HFFc6 (cell line): ENCODE results near the gene PTPRM. TPM values are rescaled to one million over a fixed set of nuclear protein-coding genes. Genes with fewer than 3 reads are reported as not detected.

Source experiments
- DNase-seq: peaks from one replicate; pipeline ENCODE4 v3.0.0-alpha.2; 2018
- H3K27ac Mint-ChIP-seq: 2 replicates; pipeline ENCODE4 v1.8.0; 2020; ENCODE audit warnings: mild to moderate bottlenecking, mixed read lengths
- H3K27me3 Mint-ChIP-seq: 2 replicates; pipeline ENCODE4 v1.8.0; 2021; ENCODE audit warnings: mild to moderate bottlenecking, moderate library complexity, mixed read lengths; ENCODE audit not compliant: insufficient read depth
- H3K36me3 Mint-ChIP-seq: 2 replicates; pipeline ENCODE4 v1.8.0; 2021; ENCODE audit warnings: low read depth, mixed read lengths
- H3K4me1 Mint-ChIP-seq: 2 replicates; pipeline ENCODE4 v1.8.0; 2020; ENCODE audit warnings: low read depth, mixed read lengths
- H3K4me3 Mint-ChIP-seq: 2 replicates; pipeline ENCODE4 v1.8.0; 2020; ENCODE audit warnings: mild to moderate bottlenecking, moderate library complexity, mixed read lengths
- H3K9me3 Mint-ChIP-seq: 2 replicates; pipeline ENCODE4 v1.8.0; 2020; ENCODE audit warnings: mild to moderate bottlenecking, mixed read lengths
- total RNA-seq, 6 experiments: library from RNA; stranded (reverse); fragmentation: NEBNext Ultra II Directional; extraction: Animal tissue kit (Norgen Biotek cat#: 25700); gene quantifications; 2 replicates in 1 of 6; 3 replicates in 5 of 6; pipeline ENCODE4 v1.2.3, GENCODE V29; 2021
- TF ChIP-seq, protein P1 (sequence below): fragments of 200-600 bp; sonication (generic); IDR thresholded peaks from 2 replicates; pipeline ENCODE4 v1.5.0; 2021; ENCODE audit warnings: antibody characterized with exemption, mild to moderate bottlenecking

Gene PTPRM
- total RNA-seq, 6 experiments from 2014 or later, result 39.4 to 49.8 (median 43.8) TPM

DNA sequence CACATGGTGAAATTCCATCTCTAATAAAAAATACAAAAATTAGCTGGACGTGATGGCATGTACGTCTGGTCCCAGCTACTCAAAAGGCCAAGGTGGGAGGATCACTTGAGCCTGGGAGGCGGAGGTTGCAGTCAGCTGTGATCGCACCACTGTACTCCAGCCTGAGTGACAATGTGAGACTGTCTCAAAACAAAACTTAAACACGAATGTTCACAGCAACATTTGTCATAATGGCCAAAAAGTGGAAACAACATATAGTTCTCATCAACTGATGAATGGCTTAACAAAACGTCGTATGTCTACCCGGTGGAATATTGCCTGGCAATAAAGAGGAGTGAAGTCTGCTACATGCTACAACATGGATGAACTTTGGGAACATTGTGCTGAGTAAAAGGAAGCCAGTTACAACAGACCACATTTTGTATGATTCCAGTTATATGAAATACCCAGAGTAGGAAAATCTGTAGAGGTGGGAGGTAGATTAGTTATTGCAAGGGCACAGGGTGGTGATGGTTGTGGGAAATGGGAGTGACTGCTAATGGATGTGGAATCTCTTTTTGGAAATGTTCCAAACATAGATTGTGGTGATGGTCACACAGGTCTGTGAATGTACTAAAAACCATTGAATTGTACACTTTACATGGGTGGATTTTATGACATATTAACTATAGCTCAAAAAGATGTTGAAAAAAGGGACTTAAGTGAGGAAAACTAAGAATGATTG, 478.2 kb downstream of the PTPRM start:
- no peaks in the 10 kb centered on the region for H3K9me3 Mint-ChIP-seq
- peaks cover 15% of the 10 kb centered on the region for H3K4me1 Mint-ChIP-seq
- no peaks in the 10 kb centered on the region for H3K36me3 Mint-ChIP-seq
- H3K4me3 Mint-ChIP-seq, result no peak overlapping the region
- no peak for DNase-seq
- no peak overlapping the region for H3K27ac Mint-ChIP-seq
- no peaks in the 10 kb centered on the region for H3K27me3 Mint-ChIP-seq
- TF ChIP-seq, protein P1, sequence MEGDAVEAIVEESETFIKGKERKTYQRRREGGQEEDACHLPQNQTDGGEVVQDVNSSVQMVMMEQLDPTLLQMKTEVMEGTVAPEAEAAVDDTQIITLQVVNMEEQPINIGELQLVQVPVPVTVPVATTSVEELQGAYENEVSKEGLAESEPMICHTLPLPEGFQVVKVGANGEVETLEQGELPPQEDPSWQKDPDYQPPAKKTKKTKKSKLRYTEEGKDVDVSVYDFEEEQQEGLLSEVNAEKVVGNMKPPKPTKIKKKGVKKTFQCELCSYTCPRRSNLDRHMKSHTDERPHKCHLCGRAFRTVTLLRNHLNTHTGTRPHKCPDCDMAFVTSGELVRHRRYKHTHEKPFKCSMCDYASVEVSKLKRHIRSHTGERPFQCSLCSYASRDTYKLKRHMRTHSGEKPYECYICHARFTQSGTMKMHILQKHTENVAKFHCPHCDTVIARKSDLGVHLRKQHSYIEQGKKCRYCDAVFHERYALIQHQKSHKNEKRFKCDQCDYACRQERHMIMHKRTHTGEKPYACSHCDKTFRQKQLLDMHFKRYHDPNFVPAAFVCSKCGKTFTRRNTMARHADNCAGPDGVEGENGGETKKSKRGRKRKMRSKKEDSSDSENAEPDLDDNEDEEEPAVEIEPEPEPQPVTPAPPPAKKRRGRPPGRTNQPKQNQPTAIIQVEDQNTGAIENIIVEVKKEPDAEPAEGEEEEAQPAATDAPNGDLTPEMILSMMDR, result no peak

DNA sequence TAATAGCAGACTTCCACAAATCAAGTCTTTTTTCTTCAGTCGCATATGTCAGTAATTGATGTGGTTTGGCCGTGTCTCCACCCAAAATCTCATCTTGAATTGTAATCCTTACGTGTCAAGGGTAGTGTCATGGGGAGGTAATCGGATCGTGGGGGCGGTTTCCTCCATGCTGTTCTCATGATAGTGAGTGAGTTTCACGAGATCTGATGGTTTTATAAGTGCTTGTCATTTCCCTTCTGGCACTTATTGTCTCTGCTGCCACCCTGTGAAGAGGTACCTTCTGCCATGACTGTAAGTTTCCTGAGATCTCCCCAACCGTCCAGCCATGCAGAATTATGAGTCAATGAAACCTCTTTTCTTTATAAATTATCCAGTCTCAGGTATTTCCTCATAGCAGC, 478.8 kb downstream of the PTPRM start:
- Mint-ChIP-seq H3K9me3 (no peaks in the 10 kb centered on the region), H3K27me3 (no peaks in the 10 kb centered on the region), H3K36me3 (no peaks in the 10 kb centered on the region), H3K4me3 (no peak overlapping the region), H3K4me1 (peaks cover 18% of the 10 kb centered on the region), H3K27ac (no peak overlapping the region)
- DNase-seq, result no peak
- TF ChIP-seq, protein P1, result no peak

DNA sequence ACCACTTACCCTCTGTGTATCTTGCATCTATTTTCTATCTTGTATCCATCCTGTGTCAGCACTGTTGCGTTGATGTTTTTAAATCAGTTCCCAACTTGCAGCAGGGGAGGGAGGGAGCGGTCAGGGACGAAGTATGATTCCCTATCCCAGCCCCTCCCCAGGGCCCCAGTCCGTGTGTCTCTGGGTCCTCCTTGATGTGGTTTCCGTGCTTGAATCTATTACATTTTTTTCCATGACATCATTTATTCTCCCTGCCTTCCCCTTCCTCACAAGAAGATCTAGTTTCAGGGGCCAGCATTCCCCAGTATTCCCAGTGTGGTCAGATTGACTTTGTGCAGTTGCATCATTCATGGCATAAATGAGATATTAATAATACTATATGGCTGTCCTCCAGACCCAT, 479.3 kb downstream of the PTPRM start:
- H3K4me3 Mint-ChIP-seq, result no peak overlapping the region
- H3K4me1 Mint-ChIP-seq, result peaks cover 23% of the 10 kb centered on the region

DNA sequence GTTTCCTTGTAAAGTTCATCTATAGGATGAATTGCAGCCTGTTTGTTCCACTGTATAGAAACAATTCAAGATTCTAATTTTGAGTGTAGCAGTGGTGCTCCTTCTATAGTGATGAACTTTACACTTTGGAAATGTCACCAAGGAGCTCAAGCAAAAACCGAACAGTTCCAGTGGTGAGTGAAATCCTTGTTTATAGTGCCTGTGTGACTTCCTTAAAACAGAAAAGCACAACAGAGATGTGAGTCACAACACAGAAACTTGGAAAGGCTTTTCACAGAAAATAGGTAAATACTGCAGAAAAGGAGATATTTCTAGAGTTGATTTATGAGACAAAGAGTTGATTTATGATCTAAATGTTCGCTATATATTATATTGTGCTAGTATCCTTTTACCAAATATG, 482.0 kb downstream of the PTPRM start:
- Mint-ChIP-seq H3K36me3 (no peaks in the 10 kb centered on the region), H3K27ac (no peak overlapping the region), H3K4me3 (no peak overlapping the region), H3K27me3 (no peaks in the 10 kb centered on the region), H3K4me1 (peaks cover 41% of the 10 kb centered on the region), H3K9me3 (no peaks in the 10 kb centered on the region)
- no peak for DNase-seq
- TF ChIP-seq, protein P1, result no peak

More for the DNA sequence above, 479.3 kb downstream of the PTPRM start:
- H3K27ac Mint-ChIP-seq, result no peak overlapping the region
- H3K36me3 Mint-ChIP-seq, result no peaks in the 10 kb centered on the region
- no peaks in the 10 kb centered on the region for H3K27me3 Mint-ChIP-seq
- TF ChIP-seq, protein P1, result no peak
- DNase-seq, result no peak
- H3K9me3 Mint-ChIP-seq, result no peaks in the 10 kb centered on the region

DNA sequence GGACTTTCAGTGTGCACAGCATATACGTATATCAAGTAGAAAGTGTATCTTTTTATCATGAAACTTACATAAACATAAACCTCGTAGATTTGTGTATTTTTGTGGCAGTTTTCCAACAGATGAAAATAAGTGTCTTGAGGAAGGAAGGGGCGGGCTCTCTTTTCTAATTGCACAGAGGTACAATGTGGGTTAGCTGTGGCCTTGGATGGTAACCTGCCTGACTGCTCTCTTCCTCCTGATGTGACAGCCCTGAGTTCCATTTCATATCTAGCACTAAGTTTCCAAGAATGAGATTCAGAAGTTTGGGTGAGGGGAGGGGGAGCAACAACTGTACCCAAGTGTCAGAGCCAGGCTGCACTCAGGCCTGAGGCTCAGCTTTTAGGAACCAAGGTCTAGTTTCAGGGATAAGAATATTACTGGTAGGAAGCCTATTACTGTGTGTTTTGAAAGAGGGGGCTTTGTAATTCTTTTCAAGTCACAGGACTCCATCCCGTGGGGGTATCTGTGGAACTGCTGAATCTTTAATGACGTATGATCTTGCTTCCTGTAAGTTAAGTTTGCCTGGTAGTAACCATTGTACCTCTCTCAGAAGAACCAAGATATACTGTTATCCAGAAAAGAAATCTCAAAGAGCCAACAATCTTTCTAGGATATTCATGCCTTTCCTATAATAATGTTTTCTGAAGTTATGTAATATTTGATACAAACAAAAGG, 483.7 kb downstream of the PTPRM start:
- TF ChIP-seq, protein P1, result no peak
- H3K4me1 Mint-ChIP-seq, result peaks cover 34% of the 10 kb centered on the region
- DNase-seq, result no peak
- no peaks in the 10 kb centered on the region for H3K9me3 Mint-ChIP-seq
- no peaks in the 10 kb centered on the region for H3K27me3 Mint-ChIP-seq
- H3K4me3 Mint-ChIP-seq, result no peak overlapping the region
- no peak overlapping the region; the same call in 1 of the 2 replicates for H3K27ac Mint-ChIP-seq
- no peaks in the 10 kb centered on the region for H3K36me3 Mint-ChIP-seq
